H54 (cell line): ENCODE measurements around the gene C12orf56.
"Not testable (repeated sequence)": the region's sequence is repeated elsewhere in the genome, so short reads cannot be mapped to it uniquely, and the experiment has no call there.

Experiments used
- DNase-seq: peaks from one replicate; pipeline ENCODE4 v3.0.0; 2011; ENCODE audit warnings: low spot score, mixed read lengths; ENCODE audit not compliant: insufficient read length
- FAIRE-seq: peaks from 3 replicates; lab custom pipeline; 2011; peaks lifted over from hg19 to GRCh38; lab: Jason Lieb, UNC
- POLR2A ChIP-seq: IDR thresholded peaks from 2 replicates; pipeline ENCODE4 v1.6.1; 2011; ENCODE audit warnings: low read depth, mild to moderate bottlenecking, low read length

The C12orf56 gene

DNA sequence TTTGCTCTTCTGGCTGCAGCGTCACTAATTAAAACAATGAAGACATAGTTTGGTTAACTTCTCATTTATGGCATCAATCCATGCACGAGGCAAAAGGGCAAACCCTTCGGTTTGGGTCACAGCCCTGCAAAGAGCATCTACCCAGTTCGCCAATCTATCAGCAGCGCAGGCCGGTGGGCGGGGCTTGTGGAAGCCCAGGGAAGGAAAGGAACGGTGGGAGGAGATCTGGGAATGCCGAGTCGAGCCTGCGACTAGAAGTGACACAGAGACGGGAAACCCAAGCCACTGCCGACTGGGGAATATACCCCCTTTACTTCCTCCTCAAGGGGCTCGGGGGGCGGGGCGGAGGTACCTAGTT is 168.9 kb downstream of the C12orf56 start:
- DNase-seq (peak; percentile 70), FAIRE-seq (peak; percentile 93)
- TF ChIP-seq POLR2A: no peak

DNA sequence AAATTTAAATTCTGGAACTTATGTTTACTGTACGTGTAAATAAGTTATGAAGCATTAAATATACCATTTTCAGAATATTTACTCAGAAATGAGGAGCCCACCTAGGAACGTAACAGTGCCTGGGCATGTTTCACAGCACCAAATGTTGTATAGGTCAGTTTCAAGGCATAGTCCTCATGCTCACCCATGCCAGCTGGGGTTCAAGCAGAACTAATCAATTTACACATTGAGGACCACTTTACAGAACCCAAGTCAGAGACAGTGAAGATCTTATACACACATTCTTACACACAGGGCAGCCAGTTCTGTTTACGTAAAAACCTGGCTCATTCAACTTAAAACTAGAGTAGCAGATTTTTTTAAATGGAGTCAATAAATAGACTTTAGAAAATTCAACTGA is 170.5 kb downstream of the C12orf56 start:
- FAIRE-seq (no peak), DNase-seq (no peak)
- no peak for TF ChIP-seq POLR2A

DNA sequence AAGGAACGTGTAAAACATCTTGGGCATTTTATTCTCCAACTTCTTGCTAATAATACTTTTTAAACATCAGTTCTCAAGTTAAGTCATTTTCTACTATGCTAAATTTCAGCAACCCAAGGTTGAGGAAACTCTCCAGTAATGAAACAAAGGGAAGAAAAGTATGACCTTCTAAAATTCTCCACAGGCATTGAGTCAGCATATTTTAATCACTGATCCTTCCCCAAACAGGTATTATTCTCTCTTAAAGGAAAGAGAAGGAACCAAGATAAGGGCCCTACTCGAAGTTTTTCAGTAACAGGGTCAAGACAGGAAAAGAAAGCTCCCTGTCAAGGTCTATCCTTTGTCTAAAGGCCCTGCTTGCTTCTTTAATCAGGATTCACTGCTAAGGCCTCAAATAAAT is 171.4 kb downstream of the C12orf56 start:
- TF ChIP-seq POLR2A: no peak
- no peak for FAIRE-seq

DNA sequence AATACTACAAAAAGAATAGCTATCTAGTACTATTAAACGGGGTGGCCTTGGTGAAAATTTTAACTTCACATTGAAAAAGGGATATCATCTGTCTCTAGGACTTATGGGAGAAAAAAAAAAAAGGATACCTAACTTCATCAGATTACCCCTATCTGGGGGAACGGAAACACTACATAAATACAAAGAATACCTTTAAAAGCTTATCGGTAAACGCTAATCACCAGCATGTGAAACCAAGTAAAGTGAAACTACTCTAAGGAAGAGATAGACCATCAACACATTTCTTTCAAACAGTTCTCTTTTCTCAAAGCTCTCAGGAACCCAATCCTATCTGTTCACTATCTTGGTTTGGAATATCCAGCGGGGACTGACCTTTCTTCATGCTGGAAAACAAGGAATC is 172.0 kb downstream of the C12orf56 start:
- FAIRE-seq: no peak
- no peak for TF ChIP-seq POLR2A

More for the DNA sequence above, 171.4 kb downstream of the C12orf56 start:
- no peak for DNase-seq

DNA sequence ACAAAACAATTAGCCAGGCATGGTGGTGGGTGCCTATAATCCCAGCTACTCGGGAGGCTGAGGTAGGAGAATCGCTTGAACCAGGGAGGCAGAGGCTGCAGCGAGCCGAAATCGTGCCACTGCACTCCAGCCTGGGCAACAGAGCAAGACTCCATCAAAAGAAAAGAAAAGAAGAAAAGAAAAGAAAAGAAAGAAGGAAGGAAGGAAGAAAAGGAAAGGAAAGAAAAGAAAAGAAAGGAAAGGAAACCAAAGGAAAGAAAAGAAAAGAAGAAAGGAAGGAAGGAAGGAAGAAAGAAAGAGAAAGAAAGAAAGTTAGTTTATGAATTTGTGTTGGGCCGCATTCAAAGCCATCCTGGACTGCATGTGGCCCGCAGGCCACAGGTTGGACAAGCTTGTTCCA is 172.9 kb downstream of the C12orf56 start:
- not testable (repeated sequence) for DNase-seq, FAIRE-seq

More for the DNA sequence above, 172.0 kb downstream of the C12orf56 start:
- no peak for DNase-seq

DNA sequence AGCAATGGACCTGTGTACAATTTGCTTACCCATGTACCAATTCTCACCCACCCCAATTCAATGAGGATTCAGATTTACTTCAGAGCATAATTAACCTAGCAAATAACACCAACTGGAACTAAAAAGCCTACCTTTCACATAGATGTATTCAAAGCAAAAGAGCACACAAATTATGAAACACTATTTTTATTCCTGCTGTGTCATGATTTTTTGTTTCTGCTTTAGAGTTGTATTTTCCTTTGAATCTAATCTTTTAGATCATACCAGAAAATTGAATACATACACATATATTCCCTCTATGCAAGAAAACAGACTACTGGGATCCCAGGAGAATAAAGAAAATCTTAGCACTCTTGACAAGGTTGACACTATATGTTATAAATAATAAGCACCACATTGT is 174.3 kb downstream of the C12orf56 start:
- FAIRE-seq (no peak), DNase-seq (no peak)
- no peak for TF ChIP-seq POLR2A
